GM19395 (cell line): Measurements from ENCODE around the gene LRMDA.

Source experiments
- ATAC-seq: cut with Tn5 transposase; IDR thresholded peaks from one replicate; pipeline ENCODE4 v1.9.1; 2021; ENCODE audit warnings: mild to moderate bottlenecking, moderate library complexity; ENCODE audit not compliant: unreplicated experiment

LRMDA gene

GRCh38 chr10:75884808-75885207 lies 453.4 kb downstream of the LRMDA start:
- ATAC-seq: no peak

GRCh38 chr10:75887369-75887768 lies 455.9 kb downstream of the LRMDA start:
- ATAC-seq: no peak

GRCh38 chr10:75887992-75888680 lies 456.7 kb downstream of the LRMDA start:
- no peak for ATAC-seq

DNA sequence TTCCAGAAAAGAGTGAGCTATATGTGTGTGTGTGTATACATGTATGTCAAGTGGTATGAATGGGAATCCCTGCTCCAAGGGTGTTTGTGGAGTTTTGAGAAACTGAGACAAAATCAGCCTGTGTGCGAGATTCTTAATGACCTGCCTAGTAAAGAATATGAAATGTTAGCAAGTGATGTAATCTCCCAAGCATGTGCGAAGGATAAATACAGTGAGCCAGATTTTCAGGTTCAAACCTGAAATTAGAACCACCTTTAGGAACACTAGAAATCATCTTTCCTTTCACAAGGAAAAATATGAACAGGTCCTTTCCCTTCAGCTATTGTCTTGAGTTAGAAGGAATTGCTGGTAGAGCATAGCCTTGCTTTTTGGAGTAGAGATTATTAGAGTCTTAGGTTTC lies 457.6 kb downstream of the LRMDA start:
- ATAC-seq: no peak

GRCh38 chr10:75894761-75895160 lies 463.3 kb downstream of the LRMDA start:
- no peak for ATAC-seq

- ATAC-seq: no peak
Observed at GRCh38 chr10:75895259-75895658, 463.8 kb downstream of the LRMDA start.

DNA sequence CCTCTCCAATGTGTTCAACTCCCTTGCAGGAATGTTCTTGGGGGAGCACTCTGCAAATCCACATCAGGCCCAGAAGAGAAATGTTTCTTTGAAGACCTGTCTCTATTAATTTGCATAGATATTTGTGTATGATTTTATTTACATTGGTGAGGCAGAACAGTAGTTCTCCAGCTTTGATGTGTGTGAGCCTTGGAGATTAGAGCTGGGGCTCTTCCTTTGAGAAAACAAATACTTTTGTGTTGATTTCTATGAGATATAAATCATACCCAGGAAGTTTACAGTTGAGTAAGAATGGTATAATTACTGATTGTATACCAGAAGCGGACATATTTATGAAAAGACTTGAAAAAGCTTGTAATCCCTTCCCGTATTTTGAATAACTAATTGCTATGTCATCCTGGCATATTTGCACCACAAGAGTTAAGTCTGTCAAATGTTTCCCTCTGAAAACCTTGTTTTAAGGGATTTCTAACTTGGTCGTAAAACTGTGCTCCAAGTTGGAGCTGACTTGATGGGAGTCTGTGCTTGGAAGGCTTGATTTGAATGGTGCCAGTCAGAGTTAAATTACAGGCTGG lies 468.5 kb downstream of the LRMDA start:
- no peak for ATAC-seq

- ATAC-seq: no peak
Observed at GRCh38 chr10:75902816-75903215, 471.4 kb downstream of the LRMDA start.

GRCh38 chr10:75904499-75905283 lies 473.3 kb downstream of the LRMDA start:
- ATAC-seq: no peak

DNA sequence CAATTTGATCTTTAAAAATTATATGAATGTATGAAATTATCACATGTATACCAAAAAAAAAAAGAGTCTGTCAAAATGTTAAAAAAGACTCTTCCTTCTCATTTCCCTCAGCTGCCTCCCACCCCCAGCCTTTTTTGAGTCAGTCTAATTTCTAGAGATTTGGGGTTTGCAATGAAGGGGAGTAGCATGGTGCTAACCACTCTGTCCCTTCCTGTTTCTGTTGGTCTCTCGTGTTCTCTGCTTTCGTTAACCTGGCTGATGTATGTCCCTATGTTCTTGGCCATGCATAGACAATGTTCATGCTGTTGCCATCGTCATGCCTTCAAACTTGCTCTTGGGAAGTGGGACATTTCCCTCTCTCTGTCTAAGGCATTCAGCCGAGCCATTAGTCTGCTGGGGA lies 474.1 kb downstream of the LRMDA start:
- no peak for ATAC-seq

GRCh38 chr10:75910032-75910431 lies 478.6 kb downstream of the LRMDA start:
- ATAC-seq: no peak

DNA sequence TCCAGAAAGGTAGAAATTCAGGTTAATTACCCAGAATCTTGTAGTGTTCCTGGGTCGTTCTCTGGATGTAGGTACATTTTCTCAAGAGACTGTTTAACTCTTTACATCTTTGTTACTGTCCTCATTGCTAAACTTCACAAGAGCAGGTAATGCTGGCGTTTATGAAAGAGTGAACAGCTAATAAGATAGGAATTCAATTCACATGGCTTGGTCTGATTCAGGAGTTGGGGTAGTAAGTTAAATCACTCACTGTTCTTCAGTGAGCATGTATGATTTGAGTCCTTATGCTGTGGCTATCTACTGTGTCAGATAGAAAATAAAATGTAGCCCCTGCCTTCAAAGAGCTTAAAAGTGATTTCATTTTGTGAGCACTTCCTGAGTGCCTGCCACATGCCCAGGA lies 480.0 kb downstream of the LRMDA start:
- no peak for ATAC-seq

DNA sequence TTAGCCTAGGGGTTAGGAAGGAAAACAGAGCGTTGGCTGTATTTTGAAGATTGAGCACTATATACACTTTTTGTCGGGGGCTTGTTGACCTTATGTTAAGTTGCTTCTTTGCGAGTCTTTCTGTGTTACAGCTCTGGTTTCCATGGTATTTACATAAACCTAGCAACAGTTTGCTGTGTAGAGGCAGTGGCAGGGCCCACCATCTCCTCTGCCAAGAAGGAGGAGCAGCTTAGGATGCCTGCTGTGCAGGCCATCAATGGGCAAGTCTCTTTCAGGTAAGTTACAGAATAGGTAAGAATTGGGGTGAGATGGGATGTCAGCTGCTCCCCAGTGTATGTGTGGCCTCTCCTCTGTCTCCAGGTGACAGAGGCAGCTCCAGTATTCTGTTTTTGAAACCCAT lies 485.5 kb downstream of the LRMDA start:
- ATAC-seq: no peak

DNA sequence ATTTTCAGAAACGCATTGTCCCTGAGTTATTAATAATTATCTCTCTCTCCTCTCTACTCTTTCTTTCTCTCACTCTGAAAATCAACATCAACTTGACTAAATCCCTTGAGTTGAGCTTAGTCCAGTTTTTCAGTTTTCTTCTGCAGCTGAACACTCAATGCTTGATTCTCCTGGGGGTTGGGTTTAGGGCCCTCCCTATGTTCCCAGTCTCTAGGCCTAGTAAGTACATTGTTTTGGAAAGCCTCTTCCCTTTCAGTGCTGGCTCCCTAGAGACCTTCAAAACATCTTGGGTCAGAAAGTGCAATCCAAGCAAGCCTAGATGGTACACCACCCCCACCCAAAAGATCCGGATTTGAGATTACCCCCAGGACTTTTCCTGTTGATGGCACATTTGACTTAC lies 488.5 kb downstream of the LRMDA start:
- no peak for ATAC-seq

- no peak for ATAC-seq
Observed at GRCh38 chr10:75922435-75922834, 491.0 kb downstream of the LRMDA start.

DNA sequence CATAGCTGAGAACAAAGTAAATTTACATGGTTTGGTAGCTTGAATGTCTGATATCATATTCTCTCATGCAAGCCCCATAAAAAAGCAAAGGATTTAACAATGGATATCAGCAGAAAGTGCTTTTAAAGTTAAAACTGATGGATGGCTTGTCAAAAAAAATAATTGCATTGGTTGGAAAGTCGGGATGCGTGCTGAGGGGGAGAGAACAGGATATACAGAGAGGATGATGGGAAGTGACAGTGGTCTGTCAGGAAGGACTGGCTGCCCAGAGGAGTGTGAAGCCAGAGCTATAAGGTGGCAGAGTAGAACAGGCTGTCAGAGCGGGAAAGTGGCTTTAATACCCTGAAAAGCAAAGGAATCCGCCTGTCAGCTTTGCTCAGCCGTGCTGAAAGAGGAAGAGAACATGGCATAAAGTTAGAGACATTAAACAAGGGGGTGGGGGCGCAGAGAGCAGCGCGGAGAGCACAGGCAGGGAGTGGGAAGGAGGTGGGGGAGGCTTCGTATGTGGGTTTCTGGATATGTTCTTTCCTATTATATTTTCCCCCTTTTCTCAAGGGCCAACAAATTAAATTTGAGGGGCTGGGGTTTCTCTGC lies 493.0 kb downstream of the LRMDA start:
- ATAC-seq: no peak

- no peak for ATAC-seq
Observed at GRCh38 chr10:75925999-75926398, 494.6 kb downstream of the LRMDA start.

GRCh38 chr10:75926763-75927162 lies 495.3 kb downstream of the LRMDA start:
- no peak for ATAC-seq

- no peak for ATAC-seq
Observed at GRCh38 chr10:75928231-75928630, 496.8 kb downstream of the LRMDA start.

GRCh38 chr10:75929630-75930161 lies 498.3 kb downstream of the LRMDA start:
- no peak for ATAC-seq

GRCh38 chr10:75932921-75933320 lies 501.5 kb downstream of the LRMDA start:
- no peak for ATAC-seq

DNA sequence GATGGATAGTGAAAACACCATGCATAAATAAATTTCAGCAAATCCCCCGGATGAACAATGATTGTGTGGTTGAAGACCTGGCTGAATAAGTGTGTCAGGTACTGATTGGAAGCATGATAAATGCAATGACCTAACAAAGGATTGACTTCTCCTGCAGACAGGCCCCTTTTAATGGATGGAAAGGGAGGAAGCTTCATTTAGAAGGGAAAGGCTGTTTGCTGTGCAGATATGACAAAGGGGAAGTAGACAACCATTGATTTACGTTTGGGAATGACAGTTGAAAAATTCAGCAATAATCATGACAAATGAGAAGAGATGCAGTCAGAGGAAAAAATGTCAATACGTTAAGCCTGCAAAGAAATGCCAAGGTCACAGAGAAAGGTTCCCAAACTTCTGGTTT lies 503.8 kb downstream of the LRMDA start:
- ATAC-seq: no peak
